Ishikawa (cell line): Measurements from ENCODE around the gene SMPX.
A peak's percentile ranks its signal among the peaks of the same experiment; 100 is the strongest.

ENCODE experiments used
- CEBPB ChIP-seq: IDR thresholded peaks from 2 replicates; pipeline ENCODE4 v1.6.1; 2012
- CREB1 ChIP-seq: IDR thresholded peaks from 2 replicates; pipeline ENCODE4 v1.6.1; 2012; ENCODE audit warnings: low read depth
- EGR1 ChIP-seq: IDR thresholded peaks from 2 replicates; pipeline ENCODE4 v1.6.1; 2012
- EP300 ChIP-seq: IDR thresholded peaks from 2 replicates; pipeline ENCODE4 v1.6.1; 2012; ENCODE audit warnings: borderline replicate concordance
- FOXM1 ChIP-seq: IDR thresholded peaks from 2 replicates; pipeline ENCODE4 v1.6.1; 2012; ENCODE audit warnings: low read depth, borderline replicate concordance
- NFIC ChIP-seq: IDR thresholded peaks from 2 replicates; pipeline ENCODE4 v1.6.1; 2012
- RAD21 ChIP-seq: IDR thresholded peaks from 2 replicates; pipeline ENCODE4 v1.6.1; 2012; ENCODE audit warnings: low read depth
- TAF1 ChIP-seq: IDR thresholded peaks from 2 replicates; pipeline ENCODE4 v1.6.1; 2012; ENCODE audit warnings: low read depth, mild to moderate bottlenecking
- TCF12 ChIP-seq: IDR thresholded peaks from 2 replicates; pipeline ENCODE4 v1.6.1; 2012; ENCODE audit warnings: low read depth
- TEAD4 ChIP-seq: IDR thresholded peaks from 2 replicates; pipeline ENCODE4 v1.6.1; 2012
- YY1 ChIP-seq: IDR thresholded peaks from 2 replicates; pipeline ENCODE4 v1.6.1; 2012; ENCODE audit warnings: low read depth
- ZBTB7A ChIP-seq: IDR thresholded peaks from 2 replicates; pipeline ENCODE4 v1.6.1; 2012; ENCODE audit warnings: low read depth
- TF ChIP-seq, protein P1 (sequence below): IDR thresholded peaks from 2 replicates; pipeline ENCODE4 v1.6.1; 2012
- TF ChIP-seq, protein P2 (sequence below): IDR thresholded peaks from 2 replicates; pipeline ENCODE4 v1.6.1; 2012; ENCODE audit warnings: low read depth, mild to moderate bottlenecking
- TF ChIP-seq, protein P3 (sequence below): IDR thresholded peaks from 2 replicates; pipeline ENCODE4 v1.6.1; 2012

The SMPX gene

DNA sequence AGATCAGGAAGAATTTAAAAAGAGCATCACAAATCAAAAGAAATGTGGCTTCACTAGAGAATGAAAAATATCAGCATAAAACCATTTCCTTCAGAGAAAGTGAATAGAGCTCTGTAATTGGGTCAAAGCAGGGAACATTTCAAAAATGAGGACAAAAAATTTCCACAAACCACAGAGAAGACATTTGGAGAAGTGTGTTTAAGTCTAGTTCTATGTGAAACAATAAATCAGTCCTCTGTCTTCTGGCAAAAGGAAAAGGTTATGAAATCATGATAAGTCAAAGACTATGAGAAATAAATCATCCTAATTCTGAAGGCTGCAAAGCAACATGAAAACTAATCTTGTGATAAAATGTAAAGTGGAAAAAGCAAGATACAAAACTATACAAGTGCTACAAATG lies 27.9 kb downstream of the SMPX start:
- no peak for TF ChIP-seq TCF12
- no peak for TF ChIP-seq RAD21
- no peak for TF ChIP-seq YY1
- TF ChIP-seq, protein P1, sequence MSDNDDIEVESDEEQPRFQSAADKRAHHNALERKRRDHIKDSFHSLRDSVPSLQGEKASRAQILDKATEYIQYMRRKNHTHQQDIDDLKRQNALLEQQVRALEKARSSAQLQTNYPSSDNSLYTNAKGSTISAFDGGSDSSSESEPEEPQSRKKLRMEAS: no peak

DNA sequence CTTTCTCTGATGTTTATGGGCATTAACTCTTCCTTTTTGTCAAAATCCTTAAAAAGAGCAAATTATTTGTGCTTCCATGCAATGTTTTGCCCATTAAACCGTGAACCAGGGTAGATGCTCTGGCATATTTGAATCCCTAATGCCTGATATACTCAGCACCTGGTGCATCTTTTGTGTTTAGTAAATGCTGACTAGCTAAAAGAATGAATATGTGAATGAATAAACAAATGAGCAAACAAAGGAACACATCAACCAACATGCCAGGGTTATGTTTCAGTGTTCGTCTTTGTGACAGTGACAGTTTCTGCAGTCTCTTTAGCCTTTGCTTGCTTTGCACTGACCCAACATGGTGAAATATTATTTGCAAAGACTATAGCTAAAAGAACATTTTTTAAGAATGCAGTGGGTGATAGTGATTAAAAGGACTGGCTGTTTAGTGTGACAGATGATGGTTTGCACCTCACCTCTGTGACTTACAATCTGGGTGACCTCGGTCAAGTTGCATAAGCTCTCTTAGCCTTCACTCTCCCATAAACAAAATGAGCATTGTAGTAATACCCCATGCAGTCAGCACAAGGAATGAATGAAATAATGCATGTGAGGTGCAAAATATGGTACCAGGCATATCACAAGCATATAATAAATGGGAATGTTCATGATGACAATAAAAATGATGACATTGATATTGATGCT lies 29.5 kb downstream of the SMPX start:
- TF ChIP-seq, protein P2, sequence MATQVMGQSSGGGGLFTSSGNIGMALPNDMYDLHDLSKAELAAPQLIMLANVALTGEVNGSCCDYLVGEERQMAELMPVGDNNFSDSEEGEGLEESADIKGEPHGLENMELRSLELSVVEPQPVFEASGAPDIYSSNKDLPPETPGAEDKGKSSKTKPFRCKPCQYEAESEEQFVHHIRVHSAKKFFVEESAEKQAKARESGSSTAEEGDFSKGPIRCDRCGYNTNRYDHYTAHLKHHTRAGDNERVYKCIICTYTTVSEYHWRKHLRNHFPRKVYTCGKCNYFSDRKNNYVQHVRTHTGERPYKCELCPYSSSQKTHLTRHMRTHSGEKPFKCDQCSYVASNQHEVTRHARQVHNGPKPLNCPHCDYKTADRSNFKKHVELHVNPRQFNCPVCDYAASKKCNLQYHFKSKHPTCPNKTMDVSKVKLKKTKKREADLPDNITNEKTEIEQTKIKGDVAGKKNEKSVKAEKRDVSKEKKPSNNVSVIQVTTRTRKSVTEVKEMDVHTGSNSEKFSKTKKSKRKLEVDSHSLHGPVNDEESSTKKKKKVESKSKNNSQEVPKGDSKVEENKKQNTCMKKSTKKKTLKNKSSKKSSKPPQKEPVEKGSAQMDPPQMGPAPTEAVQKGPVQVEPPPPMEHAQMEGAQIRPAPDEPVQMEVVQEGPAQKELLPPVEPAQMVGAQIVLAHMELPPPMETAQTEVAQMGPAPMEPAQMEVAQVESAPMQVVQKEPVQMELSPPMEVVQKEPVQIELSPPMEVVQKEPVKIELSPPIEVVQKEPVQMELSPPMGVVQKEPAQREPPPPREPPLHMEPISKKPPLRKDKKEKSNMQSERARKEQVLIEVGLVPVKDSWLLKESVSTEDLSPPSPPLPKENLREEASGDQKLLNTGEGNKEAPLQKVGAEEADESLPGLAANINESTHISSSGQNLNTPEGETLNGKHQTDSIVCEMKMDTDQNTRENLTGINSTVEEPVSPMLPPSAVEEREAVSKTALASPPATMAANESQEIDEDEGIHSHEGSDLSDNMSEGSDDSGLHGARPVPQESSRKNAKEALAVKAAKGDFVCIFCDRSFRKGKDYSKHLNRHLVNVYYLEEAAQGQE: no peak
- TF ChIP-seq TAF1: no peak

DNA sequence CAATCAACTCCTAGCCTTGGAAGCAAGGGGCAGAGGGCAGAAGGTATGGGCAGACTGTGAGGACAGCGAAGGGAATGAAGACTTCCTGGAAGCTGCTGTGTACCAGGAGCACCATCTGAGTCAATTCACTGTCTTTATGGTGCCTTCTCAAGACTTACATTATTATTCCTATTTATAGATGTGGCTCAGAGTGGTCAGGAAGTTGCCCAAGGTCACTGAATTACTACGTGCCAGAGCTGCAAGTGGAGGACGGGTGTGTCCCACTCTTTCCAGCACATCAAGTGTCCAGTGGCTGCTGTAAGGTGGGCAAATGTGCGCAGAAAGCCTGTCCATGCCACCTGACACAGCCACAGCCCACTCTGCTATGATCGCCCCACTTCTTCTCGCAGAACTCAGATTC lies 32.0 kb downstream of the SMPX start:
- TF ChIP-seq FOXM1 (no peak), NFIC (no peak), RAD21 (no peak), EGR1 (no peak), EP300 (no peak), TAF1 (no peak), TEAD4 (no peak), YY1 (no peak), CEBPB (no peak), TCF12 (no peak), ZBTB7A (no peak), CREB1 (no peak)
- TF ChIP-seq, protein P2: no peak
- TF ChIP-seq, protein P3, sequence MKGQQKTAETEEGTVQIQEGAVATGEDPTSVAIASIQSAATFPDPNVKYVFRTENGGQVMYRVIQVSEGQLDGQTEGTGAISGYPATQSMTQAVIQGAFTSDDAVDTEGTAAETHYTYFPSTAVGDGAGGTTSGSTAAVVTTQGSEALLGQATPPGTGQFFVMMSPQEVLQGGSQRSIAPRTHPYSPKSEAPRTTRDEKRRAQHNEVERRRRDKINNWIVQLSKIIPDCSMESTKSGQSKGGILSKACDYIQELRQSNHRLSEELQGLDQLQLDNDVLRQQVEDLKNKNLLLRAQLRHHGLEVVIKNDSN: no peak
- TF ChIP-seq, protein P1: no peak

DNA sequence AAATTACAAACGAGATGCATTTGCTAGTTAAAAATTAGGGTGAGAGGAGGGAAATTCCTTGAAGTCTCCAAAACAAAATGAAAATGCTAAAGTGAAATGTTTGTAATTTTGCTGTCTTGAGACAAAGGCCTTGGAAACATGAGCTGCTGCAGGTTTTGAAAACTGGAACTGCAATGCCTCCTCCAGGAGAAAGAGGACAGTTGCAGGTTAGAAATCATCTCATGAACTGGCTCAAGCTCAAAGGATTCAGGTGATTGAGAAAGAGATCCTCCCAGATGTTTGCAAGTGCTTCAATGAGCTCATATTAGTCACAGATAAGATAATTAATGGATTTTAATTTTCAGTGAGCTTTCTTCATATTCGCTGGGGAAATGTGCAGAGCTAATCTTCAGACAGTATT lies 32.4 kb downstream of the SMPX start:
- TF ChIP-seq ZBTB7A: no peak
- TF ChIP-seq, protein P3: no peak
- TF ChIP-seq RAD21: peak; percentile 59
- no peak for TF ChIP-seq NFIC
- TF ChIP-seq TAF1: no peak

DNA sequence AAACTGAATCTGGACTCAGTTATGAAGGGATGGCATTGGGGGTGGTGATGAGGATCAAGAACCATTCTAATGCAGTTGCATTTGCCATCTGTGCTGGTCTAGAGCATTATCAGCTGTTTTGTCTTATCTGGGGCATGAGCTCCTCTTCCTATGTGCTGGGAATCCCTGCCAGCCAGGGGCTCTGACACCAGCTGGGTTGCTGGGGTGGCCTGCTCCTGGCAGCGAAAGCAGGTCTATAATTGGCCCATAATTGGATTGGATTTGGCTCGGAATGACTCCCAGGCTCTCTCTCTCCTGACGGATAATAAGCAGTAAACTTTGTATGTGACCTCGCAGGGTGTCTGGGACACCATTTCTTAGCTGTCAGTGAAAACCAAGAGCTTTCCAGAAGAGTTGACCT lies 34.1 kb downstream of the SMPX start:
- TF ChIP-seq EP300 (no peak), TCF12 (no peak), RAD21 (no peak), CEBPB (no peak), EGR1 (no peak), NFIC (no peak)
- TF ChIP-seq, protein P3: no peak
- TF ChIP-seq, protein P1: no peak

DNA sequence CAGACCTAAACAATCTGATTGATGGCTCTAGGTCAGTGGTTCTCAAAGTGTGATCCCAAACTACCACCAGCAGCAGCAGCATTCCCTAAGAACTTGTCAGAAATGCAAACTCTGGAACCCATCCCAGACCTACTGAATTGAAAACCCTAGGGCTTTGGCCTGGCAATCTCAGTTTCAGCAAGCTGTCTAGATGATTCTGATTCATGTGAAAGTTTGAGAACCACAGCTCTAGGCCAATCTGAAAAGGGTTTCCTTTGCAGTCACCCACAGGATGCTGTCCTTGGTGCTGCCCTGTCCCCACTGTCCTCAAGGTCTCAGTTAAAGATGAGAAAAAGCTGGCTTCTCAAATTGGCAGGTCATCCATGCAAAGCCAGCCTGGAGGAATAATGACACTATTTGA lies 34.8 kb downstream of the SMPX start:
- TF ChIP-seq, protein P2: peak; percentile 87
- TF ChIP-seq EGR1: no peak
